GM21515 (cell line): ENCODE results near the gene VAMP2.
A peak's percentile ranks its signal among the peaks of the same experiment; 100 is the strongest.

Experiments used
- ATAC-seq: cut with Tn5 transposase; IDR thresholded peaks from one replicate; pipeline ENCODE4 v1.9.1; 2021; ENCODE audit not compliant: unreplicated experiment

Gene VAMP2

GRCh38 chr17:8143581-8144400, 19.0 kb downstream of the VAMP2 start:
- no peak for ATAC-seq

GRCh38 chr17:8142887-8143580, 19.7 kb downstream of the VAMP2 start:
- no peak for ATAC-seq

DNA sequence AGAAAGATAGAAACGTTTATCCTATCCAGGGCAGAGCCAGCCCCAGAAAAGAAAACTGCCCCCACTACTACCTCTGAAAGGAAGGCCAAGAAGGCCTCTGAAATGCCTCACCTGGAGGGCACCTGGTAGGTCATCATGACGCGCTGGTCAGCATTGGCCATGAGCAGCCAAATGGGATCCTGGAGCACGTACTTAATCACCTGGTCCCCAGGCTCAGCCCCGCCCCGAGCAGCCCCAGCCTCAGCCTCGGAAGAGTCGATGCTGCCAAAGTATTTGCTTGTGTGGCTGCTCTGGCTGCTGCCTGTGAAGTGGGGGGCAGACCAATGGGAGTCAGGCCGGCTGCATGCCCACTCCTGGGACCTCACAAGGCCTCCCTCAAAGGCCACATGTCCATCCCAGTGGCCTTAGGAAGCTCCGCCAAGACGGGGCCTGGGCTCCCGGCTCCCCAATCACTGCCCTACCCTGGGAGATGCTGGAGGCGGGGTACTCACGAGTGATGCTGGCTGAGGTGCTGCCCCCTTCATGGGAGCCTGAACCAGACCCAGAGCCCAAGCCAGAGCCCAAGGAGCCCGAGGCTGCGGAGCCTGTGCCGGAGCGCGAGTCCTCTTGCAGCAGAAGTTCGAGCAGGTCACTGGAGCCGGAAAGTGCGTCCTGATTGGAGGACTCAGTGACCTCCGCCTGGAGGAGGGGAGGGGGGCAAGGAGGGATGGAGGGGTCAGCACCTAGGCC, 20.4 kb downstream of the VAMP2 start:
- ATAC-seq: no peak

GRCh38 chr17:8141741-8142140, 21.0 kb downstream of the VAMP2 start:
- no peak for ATAC-seq

GRCh38 chr17:8141045-8141444, 21.7 kb downstream of the VAMP2 start:
- no peak for ATAC-seq

- no peak for ATAC-seq
These were observed 22.4 kb downstream of the VAMP2 start for GRCh38 chr17:8140065-8141029.

DNA sequence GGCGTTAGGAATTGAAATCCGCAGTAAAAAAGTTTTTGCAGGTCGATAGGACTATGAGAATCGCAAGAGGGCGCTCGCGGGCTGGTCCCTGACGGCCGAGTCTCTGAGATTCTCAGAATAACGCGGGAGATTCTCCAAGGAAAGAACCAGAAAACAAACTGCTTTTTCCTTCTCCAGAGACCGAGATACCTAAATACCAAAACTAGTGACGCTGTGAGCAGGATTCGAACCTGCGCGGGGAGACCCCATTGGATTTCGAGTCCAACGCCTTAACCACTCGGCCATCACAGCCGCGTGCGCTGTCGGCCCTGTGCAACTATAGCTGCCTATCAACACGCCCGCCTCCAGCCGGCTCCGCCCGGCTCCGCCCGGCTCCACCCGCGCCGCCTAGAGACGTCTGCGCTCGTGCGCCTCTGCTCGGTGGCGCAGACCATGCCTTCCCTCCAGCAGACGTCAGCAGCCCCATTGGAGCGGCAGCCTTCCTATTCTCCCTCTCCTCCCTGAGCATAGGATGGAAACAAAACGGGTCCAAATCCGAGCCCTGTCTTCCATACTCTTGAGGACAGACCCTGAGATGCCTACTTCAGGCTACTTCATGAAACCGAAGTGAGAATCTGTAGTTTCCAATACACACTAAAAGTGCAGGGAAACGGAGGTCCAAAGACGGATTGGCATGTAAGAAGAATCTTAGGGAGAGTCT, 23.9 kb downstream of the VAMP2 start:
- peak; percentile 70 for ATAC-seq

GRCh38 chr17:8138374-8138671, 24.4 kb downstream of the VAMP2 start:
- ATAC-seq: no peak

DNA sequence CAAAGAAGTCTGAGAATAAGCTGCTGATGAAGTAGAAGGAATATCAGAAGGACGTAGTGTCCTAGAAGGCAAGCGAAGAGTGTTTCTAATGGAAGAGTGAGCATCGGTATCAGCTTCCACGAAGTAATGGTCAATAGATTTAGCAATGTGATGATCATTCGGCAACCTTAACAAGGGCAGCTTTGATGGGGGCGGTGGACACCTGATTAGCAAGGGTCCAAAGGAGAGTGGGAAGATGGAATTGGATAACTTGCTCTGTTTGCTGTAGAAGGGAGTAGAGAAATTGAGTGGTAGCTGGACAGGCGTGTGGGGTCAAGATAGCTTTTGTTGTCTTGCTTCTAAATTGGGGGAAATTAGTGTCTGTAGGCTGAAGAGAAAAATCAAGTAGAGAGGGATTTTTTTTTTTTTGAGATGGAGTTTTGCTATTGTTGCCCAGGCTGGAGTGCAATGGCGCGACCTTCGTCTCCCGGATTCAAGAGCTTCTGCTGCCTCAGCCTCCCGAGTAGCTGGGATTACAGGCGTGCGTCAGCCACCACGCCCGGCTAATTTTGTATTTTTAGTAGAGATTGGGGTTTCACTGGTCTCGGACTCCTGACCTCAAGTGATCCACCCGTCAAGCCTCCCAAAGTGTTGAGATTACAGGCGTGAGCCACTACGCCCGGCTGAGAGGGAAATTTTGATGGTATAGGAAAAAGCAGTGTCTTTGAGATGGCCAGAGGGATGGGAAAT, 24.9 kb downstream of the VAMP2 start:
- ATAC-seq: no peak

- no peak for ATAC-seq
These were observed 28.8 kb downstream of the VAMP2 start for GRCh38 chr17:8133941-8134340.

DNA sequence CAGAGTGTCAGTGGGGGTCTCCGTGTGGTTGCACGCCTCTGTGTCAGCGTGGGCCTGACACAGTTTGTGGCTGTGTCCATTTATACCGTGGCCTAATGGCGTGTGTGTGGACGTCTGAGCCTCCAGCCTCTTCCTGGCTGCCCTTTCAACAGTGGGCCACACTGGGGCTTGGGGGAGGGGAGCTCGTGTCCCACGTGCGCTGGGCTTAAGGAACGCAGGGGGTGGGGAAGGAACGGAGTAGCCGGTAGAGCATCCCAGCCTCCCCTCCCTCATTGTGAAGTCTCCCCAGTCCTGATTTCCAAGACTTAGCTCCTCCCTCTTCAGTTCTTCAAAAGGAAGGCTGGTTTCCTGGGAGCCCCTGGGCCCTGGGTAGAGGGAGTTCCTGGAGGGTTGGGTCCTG, 29.3 kb downstream of the VAMP2 start:
- ATAC-seq: no peak

- no peak for ATAC-seq
These were observed 30.8 kb downstream of the VAMP2 start for GRCh38 chr17:8131844-8132441.

DNA sequence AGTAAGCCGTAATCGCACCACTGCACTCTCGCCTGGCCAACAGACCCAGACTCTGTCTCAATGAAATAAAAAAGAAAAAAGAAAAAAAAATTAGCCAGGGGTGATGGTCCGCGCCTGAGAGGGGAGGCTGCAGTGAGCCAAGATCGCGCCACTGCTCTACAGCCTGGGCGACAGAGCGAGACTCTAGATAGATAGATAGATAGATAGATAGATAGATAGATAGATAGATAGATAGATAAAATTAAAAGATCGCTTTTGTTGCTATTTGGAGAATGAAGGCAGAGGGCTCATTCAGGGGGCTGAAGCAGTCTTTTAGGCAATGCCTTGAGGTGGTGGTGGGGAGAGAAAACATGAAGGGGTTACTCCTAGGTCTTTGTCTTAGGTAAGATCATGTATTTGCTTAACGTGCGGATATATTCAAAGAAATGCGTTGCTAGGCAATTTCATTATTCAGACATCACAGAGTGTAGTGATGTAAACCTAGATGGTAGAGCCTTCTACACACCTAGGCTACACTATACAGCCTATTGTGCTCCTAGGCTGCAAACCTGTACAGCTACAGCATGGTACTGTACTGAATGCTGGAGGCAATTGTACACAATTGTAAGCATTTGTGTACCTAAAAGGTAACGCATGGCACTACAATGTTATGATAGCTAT, 34.5 kb downstream of the VAMP2 start:
- ATAC-seq: no peak

DNA sequence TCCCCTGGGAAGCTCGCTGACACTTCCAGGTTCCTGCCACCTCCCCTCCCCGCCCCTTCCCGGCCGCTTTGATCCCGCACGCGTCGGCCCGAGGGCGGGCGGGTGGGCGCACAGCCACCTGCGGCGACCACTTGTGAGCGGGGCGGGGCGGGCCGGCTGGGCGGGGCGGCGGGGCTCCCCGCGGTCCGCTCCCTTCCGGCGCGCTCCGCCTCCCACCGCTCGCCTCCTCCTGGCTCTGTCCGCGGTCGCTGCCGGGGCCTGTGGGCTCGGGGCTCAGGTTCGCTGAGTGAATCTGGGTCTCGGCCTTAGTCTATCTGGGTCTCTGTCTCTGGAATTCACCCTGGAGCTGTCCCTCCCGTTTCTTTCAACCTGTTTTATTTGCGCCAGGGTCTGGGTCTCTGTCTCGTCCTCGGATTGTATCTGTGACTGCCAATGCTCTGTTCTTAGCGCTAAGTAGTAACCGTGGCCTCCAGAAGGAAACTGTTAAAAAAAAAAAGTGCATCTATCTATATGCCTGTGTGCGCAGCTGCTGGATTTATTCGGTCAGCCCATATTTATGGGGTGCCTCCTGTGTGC, 36.2 kb downstream of the VAMP2 start:
- ATAC-seq: no peak

DNA sequence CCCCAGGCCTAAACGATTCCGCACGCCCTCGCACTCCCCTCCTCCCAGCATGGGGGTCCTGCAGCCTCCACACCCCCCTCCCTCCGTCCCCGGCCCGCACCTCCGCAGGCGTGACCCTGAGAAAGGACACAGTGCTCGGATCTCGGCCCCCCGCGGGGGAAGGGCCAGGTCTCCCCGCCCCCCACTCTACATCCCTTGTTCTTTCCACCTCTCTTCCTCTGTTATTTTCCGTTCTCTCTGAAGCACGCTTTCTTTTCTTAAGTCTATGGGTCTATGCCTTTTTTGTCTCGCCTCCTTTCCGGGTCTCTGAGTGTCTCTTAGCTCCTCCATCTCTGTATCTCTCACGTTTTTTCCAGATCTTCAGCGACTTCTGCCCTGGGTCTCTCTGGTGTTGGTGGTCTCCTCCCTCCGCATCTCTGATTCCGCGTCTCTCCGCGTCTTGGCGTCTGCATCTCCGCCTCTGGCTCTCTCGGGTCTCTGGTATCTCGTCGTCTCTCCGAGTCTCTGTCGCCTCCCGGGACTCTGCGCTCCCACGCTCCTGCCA, 36.7 kb downstream of the VAMP2 start:
- ATAC-seq: no peak

GRCh38 chr17:8125154-8125946, 37.4 kb downstream of the VAMP2 start:
- ATAC-seq: no peak
